Gastroesophageal sphincter (tissue), 4 donors: Measurements from ENCODE around the gene SAMD9L. TPM values are rescaled to one million over a fixed set of nuclear protein-coding genes. Genes with fewer than 3 reads are reported as not detected.

Experiments
- ATAC-seq: fragments of 150-250 bp; one replicate; pipeline ENCODE4 v1.9.1; 2016; ENCODE audit warnings: mild to moderate bottlenecking, moderate library complexity
- H3K27ac ChIP-seq, 4 donors: fragments of 200-600 bp; sonication (generic) in 3 of 4; 1 replicate in 3 of 4; 2 replicates in 1 of 4; pipeline ENCODE4 v1.5.1; 2016 to 2019
- H3K27me3 ChIP-seq: fragments of 200-600 bp; sonication (generic); one replicate; pipeline ENCODE4 v1.5.1; 2019
- H3K36me3 ChIP-seq, 2 donors: fragments of 200-600 bp; sonication (generic); one replicate each; pipeline ENCODE4 v1.5.1; 2019; ENCODE audit warnings: control low read depth in 1 of 2
- H3K4me1 ChIP-seq, 3 donors: fragments of 200-600 bp; sonication (generic); 1 replicate in 2 of 3; 2 replicates in 1 of 3; pipeline ENCODE4 v1.5.1; 2016 to 2019; ENCODE audit warnings: control low read depth in 2 of 3
- H3K4me3 ChIP-seq, 2 donors: fragments of 200-600 bp; sonication (generic); one replicate each; pipeline ENCODE4 v1.5.1; 2019; ENCODE audit warnings: mild to moderate bottlenecking in 1 of 2, moderate library complexity in 1 of 2
- H3K9me3 ChIP-seq, 3 donors: fragments of 200-600 bp; sonication (generic); one replicate each; pipeline ENCODE4 v1.5.1; 2017 to 2019; ENCODE audit warnings: control low read depth in 2 of 3
- CTCF ChIP-seq, 4 experiments: fragments of 200-600 bp in 2 of 4; fragments of 450-650 bp in 2 of 4; sonication (generic) in 1 of 4; IDR thresholded peaks; one replicate each; pipeline ENCODE4 v1.5.1; 2017 to 2019; ENCODE audit warnings: antibody characterized with exemption in 4 of 4, mild to moderate bottlenecking in 2 of 4, moderate library complexity in 2 of 4
- EP300 ChIP-seq: sonication (generic); formaldehyde crosslinking; IDR thresholded peaks from one replicate; pipeline ENCODE4 v1.6.1; 2017; ENCODE audit warnings: antibody characterized with exemption, mild to moderate bottlenecking
- POLR2A ChIP-seq, 2 donors: fragments of 450-650 bp; IDR thresholded peaks; one replicate each; pipeline ENCODE4 v1.6.1; 2017; ENCODE audit warnings: antibody characterized with exemption in 2 of 2, mild to moderate bottlenecking in 2 of 2, moderate library complexity in 1 of 2
- POLR2AphosphoS5 ChIP-seq: sonication (generic); formaldehyde crosslinking; IDR thresholded peaks from one replicate; pipeline ENCODE4 v1.6.1; 2017; ENCODE audit warnings: antibody characterized with exemption
- WGBS, 2 donors: methylation state at CpG; one replicate each; pipeline ENCODE4 v1.1.5; 2018; ENCODE audit warnings: low coverage in 1 of 2; 5-methylcytosine and 5-hydroxymethylcytosine counted together
- total RNA-seq, 4 donors: library from RNA; depleted of rRNA; stranded (reverse); fragments of >200 nt; gene quantifications; one replicate each; pipeline ENCODE4 v1.1.0, GENCODE V29; 2016

Gene SAMD9L
- total RNA-seq, 4 donors from 2014 or later = 4.4 to 6.7 (median 5.4) TPM

- no peaks in the 10 kb centered on the region for H3K9me3 ChIP-seq
- H3K27ac ChIP-seq = no peak overlapping the region
- no peaks in the 10 kb centered on the region for H3K4me1 ChIP-seq
- no peaks in the 10 kb centered on the region for H3K36me3 ChIP-seq
- no peak for TF ChIP-seq CTCF (IDR thresholded peaks at IDR 0.05)
- TF ChIP-seq EP300 = no peak
- TF ChIP-seq POLR2AphosphoS5 = no peak
- TF ChIP-seq POLR2A (IDR thresholded peaks at IDR 0.05) = no peak
- ATAC-seq = no peak
- H3K4me3 ChIP-seq = no peak overlapping the region
- H3K27me3 ChIP-seq = peaks cover 7% of the 10 kb centered on the region
Observed at GRCh38 chr7:93179173-93179572, 31.0 kb upstream of the SAMD9L start.

DNA sequence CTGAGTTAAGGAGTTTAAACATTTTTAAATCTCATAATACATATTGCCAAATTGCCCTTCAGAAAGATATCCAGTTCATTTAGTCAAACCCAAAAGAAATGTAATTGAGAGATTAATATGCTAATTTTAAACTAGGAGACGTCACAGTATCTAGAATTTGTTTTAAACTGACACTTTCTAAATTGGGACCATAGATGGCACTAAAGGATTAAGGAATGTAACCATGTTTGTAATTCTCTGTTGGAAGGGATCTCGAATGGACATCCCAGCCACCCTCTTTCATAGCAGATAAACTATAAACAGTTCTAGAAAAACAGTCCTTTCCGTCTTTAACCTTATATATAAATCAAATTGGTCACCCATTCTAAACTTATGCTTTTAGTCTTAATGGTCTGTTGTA, 30.0 kb upstream of the SAMD9L start:
- 8 to 11% methylated on average over 3 of the region's 3 CpGs for WGBS, 2 donors
- no peak for ATAC-seq
- Histone ChIP-seq H3K9me3 (no peaks in the 10 kb centered on the region), H3K4me3 (no peak overlapping the region), H3K27me3 (peaks cover 12% of the 10 kb centered on the region), H3K36me3 (no peaks in the 10 kb centered on the region), H3K27ac (no peak overlapping the region), H3K4me1 (no peaks in the 10 kb centered on the region)
- TF ChIP-seq CTCF (IDR thresholded peaks at IDR 0.05) (no peak), EP300 (no peak), POLR2AphosphoS5 (no peak), POLR2A (IDR thresholded peaks at IDR 0.05) (no peak)

GRCh38 chr7:93176992-93177580, 28.9 kb upstream of the SAMD9L start:
- Histone ChIP-seq H3K36me3 (no peaks in the 10 kb centered on the region), H3K4me3 (no peak overlapping the region), H3K27me3 (peaks cover 12% of the 10 kb centered on the region), H3K27ac (no peak overlapping the region), H3K4me1 (no peaks in the 10 kb centered on the region), H3K9me3 (peaks cover 0 to 4% (median 0%) of the 10 kb centered on the region in 3 donors)
- TF ChIP-seq CTCF (IDR thresholded peaks at IDR 0.05) (no peak), POLR2AphosphoS5 (no peak)
- WGBS, 2 donors = 54 to 61% methylated on average over 2 of the region's 2 CpGs
- no peak for ATAC-seq

- TF ChIP-seq POLR2AphosphoS5 (no peak), CTCF (IDR thresholded peaks at IDR 0.05) (no peak), EP300 (no peak), POLR2A (IDR thresholded peaks at IDR 0.05) (no peak)
- H3K27ac ChIP-seq = no peak overlapping the region
- ATAC-seq = no peak
- WGBS, 2 donors = 79% methylated on average over 2 of the region's 2 CpGs; no CpG with 5 or more reads in 1 of the 2 donors
- no peaks in the 10 kb centered on the region for H3K36me3 ChIP-seq
- H3K9me3 ChIP-seq = peaks cover 0 to 23% (median 0%) of the 10 kb centered on the region in 3 donors
- H3K27me3 ChIP-seq = peaks cover 12% of the 10 kb centered on the region
- no peak overlapping the region for H3K4me3 ChIP-seq
- H3K4me1 ChIP-seq = no peaks in the 10 kb centered on the region
Observed at GRCh38 chr7:93175219-93175618, 27.0 kb upstream of the SAMD9L start.

- TF ChIP-seq EP300 (no peak), POLR2AphosphoS5 (no peak), POLR2A (IDR thresholded peaks at IDR 0.05) (no peak), CTCF (IDR thresholded peaks at IDR 0.05) (no peak)
- no peak for ATAC-seq
Observed at GRCh38 chr7:93172683-93173082, 24.5 kb upstream of the SAMD9L start.

More at GRCh38 chr7:93172683-93173082, 24.5 kb upstream of the SAMD9L start:
- WGBS, 2 donors = 55 to 74% methylated on average over 2 of the region's 2 CpGs
- no peaks in the 10 kb centered on the region for H3K4me1 ChIP-seq
- no peak overlapping the region for H3K4me3 ChIP-seq
- H3K9me3 ChIP-seq = peaks cover 0 to 35% (median 0%) of the 10 kb centered on the region in 3 donors
- H3K27ac ChIP-seq = no peak overlapping the region
- H3K27me3 ChIP-seq = peaks cover 12% of the 10 kb centered on the region
- no peaks in the 10 kb centered on the region for H3K36me3 ChIP-seq
